ENCODE results near the gene GRIN2B. TPM values are rescaled to one million over a fixed set of nuclear protein-coding genes. Genes with fewer than 3 reads are reported as not detected.

Gene GRIN2B
- total and polyA plus RNA-seq, 2 donors (not counting 1 experiment from before 2014, with no cell fraction given) = under 0.01 TPM; not detected in 1

- H3K4me1 ChIP-seq (ENCODE audit: control insufficient read depth, extremely low read depth, insufficient read depth, low read length) = no peaks in the 10 kb centered on the region
- TF ChIP-seq EZH2 (IDR thresholded peaks at IDR 0.05; ENCODE audit: low read length, missing control alignments) (no peak), CTCF (conservative IDR thresholded peaks at IDR 0.05 in 1 of 2, IDR thresholded peaks at IDR 0.05 in 1 of 2; ENCODE audit: low read depth in 1 of 2, low read length in 2 of 2) (no peak)
- H3K79me2 ChIP-seq (ENCODE audit: control insufficient read depth, insufficient read depth, low read length) = no peaks in the 10 kb centered on the region
- no peak overlapping the region for H3K4me3 ChIP-seq (replicated peaks in 1 of 4; ENCODE audit: control extremely low read depth in 1 of 4, insufficient read depth in 1 of 4, low read depth in 3 of 4, low read length in 4 of 4)
- no peaks in the 10 kb centered on the region for H4K20me1 ChIP-seq (ENCODE audit: control insufficient read depth, extremely low read depth, insufficient read depth, low read length)
- H3K9ac ChIP-seq (ENCODE audit: insufficient read depth, low read length) = no peak overlapping the region
- no peaks in the 10 kb centered on the region for H3K27me3 ChIP-seq (ENCODE audit: control insufficient read depth, insufficient read depth, low read length)
- H3K27ac ChIP-seq (ENCODE audit: insufficient read depth, low read length) = no peak overlapping the region
- no peaks in the 10 kb centered on the region for H3K9me3 ChIP-seq (ENCODE audit: control insufficient read depth, insufficient read depth, low read depth, low read length)
- no peak for DNase-seq (ENCODE audit: low read depth in 2 of 2)
- H3K36me3 ChIP-seq (ENCODE audit: control insufficient read depth, insufficient read depth, low read length) = no peaks in the 10 kb centered on the region
- no peak overlapping the region for H2AFZ ChIP-seq (ENCODE audit: low read length)
- H3K4me2 ChIP-seq (ENCODE audit: extremely low read depth, insufficient read depth, low read length) = no peak overlapping the region
Observed at GRCh38 chr12:13947276-13947946, 34.0 kb downstream of the GRIN2B start.

GRCh38 chr12:13945641-13946040 is 35.8 kb downstream of the GRIN2B start:
- Histone ChIP-seq H3K4me3 (replicated peaks in 1 of 4; ENCODE audit: control extremely low read depth in 1 of 4, insufficient read depth in 1 of 4, low read depth in 3 of 4, low read length in 4 of 4) (no peak overlapping the region), H4K20me1 (ENCODE audit: control insufficient read depth, extremely low read depth, insufficient read depth, low read length) (no peaks in the 10 kb centered on the region), H3K4me2 (ENCODE audit: extremely low read depth, insufficient read depth, low read length) (no peak overlapping the region), H3K9ac (ENCODE audit: insufficient read depth, low read length) (no peak overlapping the region), H2AFZ (ENCODE audit: low read length) (no peak overlapping the region), H3K36me3 (ENCODE audit: control insufficient read depth, insufficient read depth, low read length) (no peaks in the 10 kb centered on the region), H3K9me3 (ENCODE audit: control insufficient read depth, insufficient read depth, low read depth, low read length) (no peaks in the 10 kb centered on the region), H3K4me1 (ENCODE audit: control insufficient read depth, extremely low read depth, insufficient read depth, low read length) (no peaks in the 10 kb centered on the region), H3K27ac (ENCODE audit: insufficient read depth, low read length) (no peak overlapping the region), H3K79me2 (ENCODE audit: control insufficient read depth, insufficient read depth, low read length) (no peaks in the 10 kb centered on the region), H3K27me3 (ENCODE audit: control insufficient read depth, insufficient read depth, low read length) (peaks cover 3% of the 10 kb centered on the region)
- no peak for DNase-seq (ENCODE audit: low read depth in 2 of 2)
- no peak for TF ChIP-seq CTCF (conservative IDR thresholded peaks at IDR 0.05 in 1 of 2, IDR thresholded peaks at IDR 0.05 in 1 of 2; ENCODE audit: low read depth in 1 of 2, low read length in 2 of 2)

- peaks cover 3% of the 10 kb centered on the region for H3K27me3 ChIP-seq (ENCODE audit: control insufficient read depth, insufficient read depth, low read length)
- no peak overlapping the region for H3K4me2 ChIP-seq (ENCODE audit: extremely low read depth, insufficient read depth, low read length)
- H3K4me1 ChIP-seq (ENCODE audit: control insufficient read depth, extremely low read depth, insufficient read depth, low read length) = no peaks in the 10 kb centered on the region
- no peak overlapping the region for H2AFZ ChIP-seq (ENCODE audit: low read length)
- no peaks in the 10 kb centered on the region for H3K79me2 ChIP-seq (ENCODE audit: control insufficient read depth, insufficient read depth, low read length)
- H3K27ac ChIP-seq (ENCODE audit: insufficient read depth, low read length) = no peak overlapping the region
- H3K9ac ChIP-seq (ENCODE audit: insufficient read depth, low read length) = no peak overlapping the region
- H3K36me3 ChIP-seq (ENCODE audit: control insufficient read depth, insufficient read depth, low read length) = no peaks in the 10 kb centered on the region
- no peaks in the 10 kb centered on the region for H4K20me1 ChIP-seq (ENCODE audit: control insufficient read depth, extremely low read depth, insufficient read depth, low read length)
- no peak for TF ChIP-seq CTCF (conservative IDR thresholded peaks at IDR 0.05 in 1 of 2, IDR thresholded peaks at IDR 0.05 in 1 of 2; ENCODE audit: low read depth in 1 of 2, low read length in 2 of 2)
- TF ChIP-seq EZH2 (IDR thresholded peaks at IDR 0.05; ENCODE audit: low read length, missing control alignments) = no peak
- no peak for DNase-seq (ENCODE audit: low read depth in 2 of 2)
- H3K4me3 ChIP-seq (replicated peaks in 1 of 4; ENCODE audit: control extremely low read depth in 1 of 4, insufficient read depth in 1 of 4, low read depth in 3 of 4, low read length in 4 of 4) = no peak overlapping the region
- no peaks in the 10 kb centered on the region for H3K9me3 ChIP-seq (ENCODE audit: control insufficient read depth, insufficient read depth, low read depth, low read length)
Observed at GRCh38 chr12:13945236-13945635, 36.2 kb downstream of the GRIN2B start.

Data from fibroblast of lung (primary cell).